Calu3 (cell line): ENCODE results near the gene WDR74. TPM values are rescaled to one million over a fixed set of nuclear protein-coding genes. Genes with fewer than 3 reads are reported as not detected.
A peak's percentile ranks its signal among the peaks of the same experiment; 100 is the strongest.

Source experiments
- BruUV-seq: library from RNA; stranded (reverse); fragments of 400-500 nt; replicated peaks from 2 replicates; lab custom pipeline; 2021; lab: Mats Ljungman, UMichigan
- CTCF ChIA-PET: fragments of 300-600 bp; sonication (Branson Sonifier 250); formaldehyde crosslinking; loops from one replicate; lab custom pipeline; 2022; ENCODE audit warnings: antibody characterized with exemption; lab: Charles Lee
- DNase-seq: peaks from one replicate; pipeline ENCODE4 v3.0.0; 2022
- H3K27ac Mint-ChIP-seq: one replicate; pipeline ENCODE4 v1.8.0; 2022; ENCODE audit warnings: mixed read lengths; ENCODE audit not compliant: unreplicated experiment
- H3K27me3 Mint-ChIP-seq: one replicate; pipeline ENCODE4 v1.8.0; 2022; ENCODE audit warnings: mixed read lengths; ENCODE audit not compliant: unreplicated experiment
- H3K36me3 Mint-ChIP-seq: one replicate; pipeline ENCODE4 v1.8.0; 2022; ENCODE audit warnings: mild to moderate bottlenecking, moderate library complexity, mixed read lengths; ENCODE audit not compliant: insufficient read depth, unreplicated experiment
- H3K4me1 Mint-ChIP-seq: one replicate; pipeline ENCODE4 v1.8.0; 2022; ENCODE audit warnings: mild to moderate bottlenecking, low read depth, mixed read lengths; ENCODE audit not compliant: unreplicated experiment
- H3K4me3 Mint-ChIP-seq: one replicate; pipeline ENCODE4 v1.8.0; 2022; ENCODE audit warnings: mild to moderate bottlenecking, low read depth, moderate library complexity, mixed read lengths; ENCODE audit not compliant: unreplicated experiment
- H3K9me3 Mint-ChIP-seq: one replicate; pipeline ENCODE4 v1.8.0; 2022; ENCODE audit warnings: low read depth, mixed read lengths; ENCODE audit not compliant: unreplicated experiment
- intact Hi-C: fragments of 100-400 bp; cut with micrococcal nuclease; formaldehyde crosslinking; loops from one replicate; pipeline ENCODE4 v1.10.0; 2022; ENCODE audit not compliant: unreplicated experiment
- total RNA-seq: library from RNA; stranded (reverse); gene quantifications from 2 replicates; pipeline ENCODE4 v1.2.3, GENCODE V29; 2022
- TF ChIP-seq, protein P1 (sequence below): fragments of 200-600 bp; IDR thresholded peaks from one replicate; pipeline ENCODE4 v1.8.0; 2022; ENCODE audit warnings: antibody characterized with exemption; ENCODE audit not compliant: unreplicated experiment

Gene WDR74
- total RNA-seq, 1 experiment from 2014 or later: 87.7 TPM

DNA sequence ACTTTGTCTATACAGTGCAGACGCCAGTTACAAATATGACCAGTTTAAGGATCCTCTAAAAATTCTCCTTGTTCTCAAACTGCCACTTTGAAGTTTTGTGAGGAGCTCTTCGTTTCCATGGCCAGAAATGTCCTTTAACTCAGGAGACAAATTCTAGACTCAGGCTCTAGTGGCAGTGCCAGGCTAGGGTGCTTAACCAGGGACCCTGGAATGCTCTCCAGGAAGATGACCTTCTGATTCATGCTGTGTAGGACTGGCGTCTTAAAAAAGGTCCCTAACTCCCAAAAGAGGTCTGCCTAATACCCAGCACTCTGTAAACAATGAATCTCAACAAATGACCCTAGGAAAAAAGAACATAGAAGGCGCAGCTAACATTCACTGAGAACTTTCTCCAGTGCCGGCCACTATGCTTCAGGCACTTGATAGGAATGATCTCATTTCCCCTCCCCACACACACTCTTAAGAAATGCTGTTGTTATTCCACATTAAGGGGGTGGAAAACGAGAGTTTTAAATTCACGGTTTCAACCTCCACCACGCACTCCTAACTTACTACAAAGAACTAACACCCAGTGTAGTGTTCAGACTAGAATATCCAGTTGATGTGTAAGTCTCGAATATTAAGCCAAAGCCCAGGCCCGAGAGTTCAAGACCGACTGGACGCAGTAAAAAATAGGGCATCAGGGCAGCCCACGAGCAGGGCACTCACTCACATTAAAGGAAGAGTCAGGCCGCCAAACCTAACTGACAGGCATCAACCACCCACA, 34.9 kb downstream of the WDR74 start:
- H3K4me3 Mint-ChIP-seq: peak overlapping the region; percentile 92
- intact Hi-C loops: no loop called here
- CTCF ChIA-PET: no interaction called here
- peaks cover 67% of the 10 kb centered on the region for H3K36me3 Mint-ChIP-seq
- peak overlapping the region; percentile 98 for H3K27ac Mint-ChIP-seq
- DNase-seq: no peak
- peaks cover 9% of the 10 kb centered on the region for H3K4me1 Mint-ChIP-seq
- TSS peak; percentile 67 for BruUV-seq
- no peaks in the 10 kb centered on the region for H3K9me3 Mint-ChIP-seq
- H3K27me3 Mint-ChIP-seq: no peaks in the 10 kb centered on the region
- TF ChIP-seq, protein P1, sequence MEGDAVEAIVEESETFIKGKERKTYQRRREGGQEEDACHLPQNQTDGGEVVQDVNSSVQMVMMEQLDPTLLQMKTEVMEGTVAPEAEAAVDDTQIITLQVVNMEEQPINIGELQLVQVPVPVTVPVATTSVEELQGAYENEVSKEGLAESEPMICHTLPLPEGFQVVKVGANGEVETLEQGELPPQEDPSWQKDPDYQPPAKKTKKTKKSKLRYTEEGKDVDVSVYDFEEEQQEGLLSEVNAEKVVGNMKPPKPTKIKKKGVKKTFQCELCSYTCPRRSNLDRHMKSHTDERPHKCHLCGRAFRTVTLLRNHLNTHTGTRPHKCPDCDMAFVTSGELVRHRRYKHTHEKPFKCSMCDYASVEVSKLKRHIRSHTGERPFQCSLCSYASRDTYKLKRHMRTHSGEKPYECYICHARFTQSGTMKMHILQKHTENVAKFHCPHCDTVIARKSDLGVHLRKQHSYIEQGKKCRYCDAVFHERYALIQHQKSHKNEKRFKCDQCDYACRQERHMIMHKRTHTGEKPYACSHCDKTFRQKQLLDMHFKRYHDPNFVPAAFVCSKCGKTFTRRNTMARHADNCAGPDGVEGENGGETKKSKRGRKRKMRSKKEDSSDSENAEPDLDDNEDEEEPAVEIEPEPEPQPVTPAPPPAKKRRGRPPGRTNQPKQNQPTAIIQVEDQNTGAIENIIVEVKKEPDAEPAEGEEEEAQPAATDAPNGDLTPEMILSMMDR: no peak

DNA sequence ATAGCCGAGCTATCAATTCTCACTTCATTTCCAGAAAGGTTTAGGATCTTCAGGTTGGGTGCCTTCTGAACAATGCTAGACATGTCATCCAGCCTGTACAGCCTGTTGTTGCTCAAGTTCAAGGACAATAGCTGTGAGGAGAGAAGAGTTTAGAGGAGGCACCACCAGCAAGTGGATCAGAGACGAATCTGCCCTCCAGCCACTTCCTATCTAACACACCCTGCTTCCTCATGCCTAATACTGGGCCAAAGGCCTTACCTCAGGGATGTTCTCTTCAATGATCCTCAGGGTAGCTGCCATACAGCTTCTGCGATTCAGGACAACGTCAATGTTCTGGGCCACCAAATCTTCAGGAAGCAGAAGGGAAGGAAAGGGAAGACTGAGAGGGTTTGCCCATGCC, 38.3 kb downstream of the WDR74 start:
- intact Hi-C loops: no loop called here
- H3K27me3 Mint-ChIP-seq: no peaks in the 10 kb centered on the region
- peaks cover 75% of the 10 kb centered on the region for H3K36me3 Mint-ChIP-seq
- H3K9me3 Mint-ChIP-seq: no peaks in the 10 kb centered on the region
- no peak overlapping the region for H3K27ac Mint-ChIP-seq
- peaks cover 2% of the 10 kb centered on the region for H3K4me1 Mint-ChIP-seq
- no TSS peak for BruUV-seq
- CTCF ChIA-PET: interaction anchor here (0.6 kb wide), 1 partner anchor 1126 kb away, joined by 5 read pairs; no protein-coding TSS in a partner anchor
- no peak overlapping the region for H3K4me3 Mint-ChIP-seq
- TF ChIP-seq, protein P1: no peak
- no peak for DNase-seq

GRCh38 chr11:62799486-62799885, 39.9 kb downstream of the WDR74 start:
- CTCF ChIA-PET: no interaction called here
- intact Hi-C loops: no loop called here
- TF ChIP-seq, protein P1: no peak

GRCh38 chr11:62796281-62796680, 43.1 kb downstream of the WDR74 start:
- H3K27me3 Mint-ChIP-seq: no peaks in the 10 kb centered on the region
- no peak for DNase-seq
- no TSS peak for BruUV-seq
- H3K4me3 Mint-ChIP-seq: no peak overlapping the region
- H3K9me3 Mint-ChIP-seq: no peaks in the 10 kb centered on the region
- CTCF ChIA-PET: interaction anchor here (0.6 kb wide), 1 partner anchor 15 kb away, joined by 4 read pairs; no protein-coding TSS in a partner anchor
- no peaks in the 10 kb centered on the region for H3K4me1 Mint-ChIP-seq
- H3K27ac Mint-ChIP-seq: no peak overlapping the region
- H3K36me3 Mint-ChIP-seq: peaks cover 81% of the 10 kb centered on the region
- intact Hi-C loops: no loop called here
- TF ChIP-seq, protein P1: no peak

More at GRCh38 chr11:62799486-62799885, 39.9 kb downstream of the WDR74 start:
- H3K4me1 Mint-ChIP-seq: no peaks in the 10 kb centered on the region
- no peaks in the 10 kb centered on the region for H3K9me3 Mint-ChIP-seq
- H3K27ac Mint-ChIP-seq: no peak overlapping the region
- no peaks in the 10 kb centered on the region for H3K27me3 Mint-ChIP-seq
- H3K36me3 Mint-ChIP-seq: peaks cover 72% of the 10 kb centered on the region
- no TSS peak for BruUV-seq
- no peak for DNase-seq
- H3K4me3 Mint-ChIP-seq: no peak overlapping the region
